Activated CD8-positive, alpha-beta T cell treated with anti-CD3 and anti-CD28 coated beads for 36 hours (primary cell): ENCODE data around the gene PRXL2B. TPM values are rescaled to one million over a fixed set of nuclear protein-coding genes. Genes with fewer than 3 reads are reported as not detected.
"Not testable (repeated sequence)": the region's sequence is repeated elsewhere in the genome, so short reads cannot be mapped to it uniquely, and the experiment has no call there.

Experiments used
- ATAC-seq: fragments of 200-7000 bp; cut with Tn5 transposase; one replicate; pipeline ENCODE4 v1.10.0; 2021; ENCODE audit warnings: mild to moderate bottlenecking, moderate library complexity
- CTCF ChIA-PET: fragments of 350-600 bp; sonication (Branson Sonifier 250); formaldehyde crosslinking; loops from one replicate; lab custom pipeline; 2021; ENCODE audit warnings: antibody characterized with exemption; lab: Charles Lee
- POLR2A ChIA-PET: fragments of 350-600 bp; sonication (Branson Sonifier 250); formaldehyde crosslinking; loops from one replicate; lab custom pipeline; 2021; ENCODE audit warnings: antibody characterized with exemption; lab: Charles Lee
- DNase-seq: peaks from one replicate; pipeline ENCODE4 v3.0.0-alpha.2; 2020
- H3K27ac Mint-ChIP-seq: one replicate; pipeline ENCODE4 v1.8.0; 2021; ENCODE audit warnings: mild to moderate bottlenecking, mixed read lengths
- H3K27me3 Mint-ChIP-seq: one replicate; pipeline ENCODE4 v1.8.0; 2021; ENCODE audit warnings: mixed read lengths
- H3K36me3 Mint-ChIP-seq: one replicate; pipeline ENCODE4 v1.8.0; 2021; ENCODE audit warnings: low read depth, mixed read lengths
- H3K4me1 Mint-ChIP-seq: one replicate; pipeline ENCODE4 v1.8.0; 2021; ENCODE audit warnings: low read depth, mixed read lengths
- H3K4me3 Mint-ChIP-seq: one replicate; pipeline ENCODE4 v1.8.0; 2021; ENCODE audit warnings: mild to moderate bottlenecking, moderate library complexity, mixed read lengths
- H3K9me3 Mint-ChIP-seq: one replicate; pipeline ENCODE4 v1.8.0; 2021; ENCODE audit warnings: mixed read lengths
- CTCF ChIP-seq: fragments of 200-600 bp; IDR thresholded peaks from one replicate; pipeline ENCODE4 v1.8.0; 2022; ENCODE audit warnings: antibody characterized with exemption, mild to moderate bottlenecking
- intact Hi-C: fragments of 100-400 bp; cut with micrococcal nuclease; formaldehyde crosslinking; loops from one replicate; pipeline ENCODE4 v1.10.0; 2022
- total RNA-seq, 2 experiments: library from RNA; stranded (reverse); gene quantifications; one replicate each; pipeline ENCODE4 v1.2.3, GENCODE V29; 2021

PRXL2B gene
- total RNA-seq, 2 experiments from 2014 or later: 39.1 to 43.6 TPM

GRCh38 chr1:2546515-2547209 lies 39.9 kb upstream of the PRXL2B start:
- TF ChIP-seq CTCF: peak; percentile 16
- ChIA-PET POLR2A (interaction anchor here (0.7 to 8.3 kb wide), 12 partner anchors 10 to 341 kb away, joined by 3 to 138 read pairs (median 7); partner anchors contain the start of genes HES5, PANK4, PEX10 and PRXL2B), CTCF (interaction anchor here (0.6 to 2.5 kb wide), 11 partner anchors 10 to 310 kb away, joined by 3 to 30 read pairs (median 9); partner anchors contain the start of genes HES5, PANK4 and TNFRSF14)
- Mint-ChIP-seq H3K27me3 (no peaks in the 10 kb centered on the region), H3K4me3 (peak overlapping the region; percentile 83), H3K4me1 (peaks cover 27% of the 10 kb centered on the region), H3K27ac (peak overlapping the region; percentile 98), H3K36me3 (no peaks in the 10 kb centered on the region), H3K9me3 (no peaks in the 10 kb centered on the region)
- intact Hi-C loops: loop anchor here (5.0 kb wide), 2 partner anchors 41 to 134 kb away; partner anchors contain the start of genes PEX10 and PRXL2B
- DNase-seq: peak; percentile 92
- peak; percentile 57 for ATAC-seq

DNA sequence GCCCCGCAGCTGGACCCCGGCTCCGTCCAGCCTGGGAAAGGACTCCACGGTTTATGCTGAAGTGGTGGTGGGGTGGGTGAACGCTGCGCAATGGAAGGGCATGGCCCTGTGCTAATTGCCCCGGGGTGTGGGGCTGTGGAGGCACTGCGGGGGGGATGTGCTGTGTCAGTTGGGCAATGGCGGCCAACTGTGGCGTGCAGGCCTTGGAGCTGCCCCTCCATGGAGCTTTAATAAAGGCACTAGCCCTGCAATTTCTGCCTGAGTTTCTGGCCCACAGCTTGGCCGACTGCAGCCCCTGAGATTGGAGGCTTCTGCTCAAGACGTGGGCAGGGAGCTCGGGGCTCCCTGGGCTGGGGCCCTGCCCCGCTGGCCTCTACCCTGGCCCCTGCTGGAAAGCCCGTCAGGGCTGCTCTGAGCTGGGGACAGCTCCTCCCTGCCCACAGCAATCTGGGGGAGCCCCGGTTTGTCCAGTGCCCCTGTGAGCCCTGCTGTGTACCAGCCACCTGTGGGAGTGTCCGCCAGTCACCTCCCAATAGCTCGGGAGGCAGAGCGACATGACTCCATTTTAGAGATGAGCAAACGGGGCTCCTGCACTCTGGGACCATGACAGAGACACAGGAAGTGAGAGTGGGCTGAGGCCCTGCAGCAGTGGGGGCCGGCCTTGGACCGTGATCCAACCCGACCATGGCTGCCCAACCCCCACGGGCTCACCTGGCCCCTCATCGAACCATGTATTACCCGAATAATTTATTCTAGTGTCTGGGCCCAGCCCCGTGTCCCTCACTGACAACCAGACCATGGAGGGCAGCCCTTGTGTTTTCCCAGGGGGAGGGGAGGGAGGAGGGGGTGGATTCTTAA lies 39.1 kb upstream of the PRXL2B start:
- DNase-seq: peak; percentile 95
- Mint-ChIP-seq H3K4me3 (peak overlapping the region; percentile 83), H3K27ac (peak overlapping the region; percentile 98), H3K4me1 (peaks cover 23% of the 10 kb centered on the region), H3K9me3 (no peaks in the 10 kb centered on the region), H3K36me3 (no peaks in the 10 kb centered on the region), H3K27me3 (no peaks in the 10 kb centered on the region)
- CTCF ChIA-PET: interaction anchor here (0.6 to 2.8 kb wide), 14 partner anchors 9 to 311 kb away, joined by 3 to 30 read pairs (median 6); partner anchors contain the start of genes HES5, PANK4 and TNFRSF14
- POLR2A ChIA-PET: interaction anchor here (0.7 to 8.3 kb wide), 12 partner anchors 9 to 342 kb away, joined by 3 to 138 read pairs (median 5); partner anchors contain the start of genes HES5, PANK4, PEX10 and PRXL2B
- intact Hi-C loops: loop anchor here (5.0 kb wide), 2 partner anchors 40 to 135 kb away; partner anchors contain the start of genes PEX10 and PRXL2B
- peak; percentile 50 for ATAC-seq
- no peak for TF ChIP-seq CTCF

DNA sequence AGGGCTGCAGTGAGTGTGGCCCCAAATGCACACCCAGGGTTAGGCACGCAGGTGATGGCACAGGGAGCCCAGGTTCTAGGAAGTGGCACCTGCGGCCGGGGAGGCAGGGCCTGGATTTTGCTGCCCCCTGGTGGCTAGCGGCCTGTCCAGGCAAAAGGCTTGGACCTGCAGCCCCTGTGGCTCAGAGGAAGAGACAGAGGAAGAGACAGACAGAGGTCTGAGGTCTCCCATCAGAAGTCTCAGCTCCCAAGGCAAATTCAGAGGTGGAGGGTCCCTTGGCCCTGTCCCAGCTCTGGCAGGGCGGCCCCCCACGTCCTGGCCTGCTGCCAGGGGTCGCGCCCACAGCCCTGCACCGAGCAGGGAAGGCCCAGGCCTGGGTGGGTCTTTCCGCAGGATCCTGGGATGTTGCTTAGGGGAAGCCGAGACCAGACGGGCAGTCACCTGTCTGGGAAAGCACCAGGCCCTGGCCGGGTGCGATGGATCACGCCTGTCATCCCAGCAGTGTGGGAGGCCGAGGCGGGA lies 38.4 kb upstream of the PRXL2B start:
- no peaks in the 10 kb centered on the region for H3K36me3 Mint-ChIP-seq
- TF ChIP-seq CTCF: peak; percentile 96
- H3K27ac Mint-ChIP-seq: peak overlapping the region; percentile 98
- ATAC-seq (peak; percentile 19), DNase-seq (peak; percentile 91)
- ChIA-PET CTCF (interaction anchor here (0.6 to 2.8 kb wide), 14 partner anchors 8 to 353 kb away, joined by 3 to 30 read pairs (median 7); partner anchors contain the start of genes FAAP20, HES5, PANK4 and PEX10), POLR2A (interaction anchor here (0.6 to 8.3 kb wide), 12 partner anchors 8 to 319 kb away, joined by 3 to 138 read pairs (median 4); partner anchors contain the start of genes HES5, PANK4, PEX10 and PRXL2B)
- H3K4me3 Mint-ChIP-seq: peak overlapping the region; percentile 83
- H3K9me3 Mint-ChIP-seq: no peaks in the 10 kb centered on the region
- no peaks in the 10 kb centered on the region for H3K27me3 Mint-ChIP-seq
- peaks cover 23% of the 10 kb centered on the region for H3K4me1 Mint-ChIP-seq
- intact Hi-C loops: loop anchor here (5.0 kb wide), 2 partner anchors 39 to 136 kb away; partner anchors contain the start of genes PEX10 and PRXL2B

GRCh38 chr1:2549367-2550029 lies 37.1 kb upstream of the PRXL2B start:
- ATAC-seq, DNase-seq, H3K36me3 Mint-ChIP-seq, H3K9me3 Mint-ChIP-seq, H3K27me3 Mint-ChIP-seq: not testable (repeated sequence)
- Mint-ChIP-seq H3K4me3 (peak overlapping the region; percentile 83), H3K4me1 (peaks cover 30% of the 10 kb centered on the region), H3K27ac (peak overlapping the region; percentile 98)
- intact Hi-C loops: loop anchor here (5.0 to 10.0 kb wide), 3 partner anchors 38 to 137 kb away; partner anchors contain the start of genes PEX10 and PRXL2B
- ChIA-PET POLR2A (interaction anchor here (1.3 to 8.3 kb wide), 3 partner anchors 8 to 36 kb away, joined by 4 to 138 read pairs (median 39); partner anchors contain the start of genes HES5, PANK4 and PRXL2B), CTCF (interaction anchor here (0.9 to 2.8 kb wide), 6 partner anchors 9 to 355 kb away, joined by 3 to 11 read pairs (median 3); partner anchors contain the start of gene FAAP20)

DNA sequence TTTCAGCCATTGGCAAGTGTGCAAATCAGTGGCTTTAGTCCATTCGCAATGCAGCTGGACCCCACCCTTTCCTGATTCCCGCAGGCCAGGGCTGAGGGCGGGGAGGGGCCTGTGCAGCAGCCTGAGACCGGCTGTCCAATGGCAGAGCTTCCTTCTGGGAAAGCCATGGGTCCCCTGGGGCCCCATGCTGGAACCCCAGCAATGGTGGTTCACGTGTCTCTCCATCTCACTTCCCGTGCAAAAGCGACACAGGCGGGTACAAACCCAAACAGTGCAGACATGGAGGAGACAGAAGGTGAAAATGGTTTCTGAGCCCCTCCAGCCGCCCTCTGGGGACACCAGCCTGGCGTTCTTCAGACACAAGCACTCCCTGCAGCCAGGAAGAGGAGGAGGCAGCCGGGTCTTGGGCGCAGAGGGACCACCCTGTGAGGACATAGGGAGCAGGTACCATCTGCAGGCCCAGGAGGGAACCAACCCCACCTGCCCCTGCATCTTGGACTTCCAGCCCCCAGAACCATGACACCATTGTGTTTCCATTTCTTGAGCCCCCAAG lies 36.2 kb upstream of the PRXL2B start:
- POLR2A ChIA-PET, DNase-seq, ATAC-seq, H3K4me3 Mint-ChIP-seq, CTCF ChIA-PET, H3K9me3 Mint-ChIP-seq, H3K27me3 Mint-ChIP-seq, H3K36me3 Mint-ChIP-seq: not testable (repeated sequence)
- H3K4me1 Mint-ChIP-seq: peaks cover 35% of the 10 kb centered on the region
- intact Hi-C loops: loop anchor here (10.0 kb wide), 1 partner anchor 94 kb away; no protein-coding TSS in a partner anchor
- H3K27ac Mint-ChIP-seq: peak overlapping the region; percentile 98

GRCh38 chr1:2551544-2551943 lies 35.0 kb upstream of the PRXL2B start:
- intact Hi-C loops: loop anchor here (10.0 kb wide), 1 partner anchor 93 kb away; no protein-coding TSS in a partner anchor
- ATAC-seq, H3K36me3 Mint-ChIP-seq, DNase-seq, H3K4me3 Mint-ChIP-seq, CTCF ChIA-PET, H3K27me3 Mint-ChIP-seq, H3K9me3 Mint-ChIP-seq: not testable (repeated sequence)
- Mint-ChIP-seq H3K4me1 (peaks cover 35% of the 10 kb centered on the region), H3K27ac (peak overlapping the region; percentile 15)
- POLR2A ChIA-PET: interaction anchor here (0.8 kb wide), 1 partner anchor 33 kb away, joined by 6 read pairs; no protein-coding TSS in a partner anchor
